Measurements from ENCODE around the gene FOS.

FOS gene

GRCh38 chr14:75244121-75244520 lies 34.5 kb upstream of the FOS start:
- H3K4me3 ChIP-seq (ENCODE audit: low read length): no peak overlapping the region
- no peak for TF ChIP-seq ZNF274 (IDR thresholded peaks at IDR 0.05; ENCODE audit: low read depth, low read length)

DNA sequence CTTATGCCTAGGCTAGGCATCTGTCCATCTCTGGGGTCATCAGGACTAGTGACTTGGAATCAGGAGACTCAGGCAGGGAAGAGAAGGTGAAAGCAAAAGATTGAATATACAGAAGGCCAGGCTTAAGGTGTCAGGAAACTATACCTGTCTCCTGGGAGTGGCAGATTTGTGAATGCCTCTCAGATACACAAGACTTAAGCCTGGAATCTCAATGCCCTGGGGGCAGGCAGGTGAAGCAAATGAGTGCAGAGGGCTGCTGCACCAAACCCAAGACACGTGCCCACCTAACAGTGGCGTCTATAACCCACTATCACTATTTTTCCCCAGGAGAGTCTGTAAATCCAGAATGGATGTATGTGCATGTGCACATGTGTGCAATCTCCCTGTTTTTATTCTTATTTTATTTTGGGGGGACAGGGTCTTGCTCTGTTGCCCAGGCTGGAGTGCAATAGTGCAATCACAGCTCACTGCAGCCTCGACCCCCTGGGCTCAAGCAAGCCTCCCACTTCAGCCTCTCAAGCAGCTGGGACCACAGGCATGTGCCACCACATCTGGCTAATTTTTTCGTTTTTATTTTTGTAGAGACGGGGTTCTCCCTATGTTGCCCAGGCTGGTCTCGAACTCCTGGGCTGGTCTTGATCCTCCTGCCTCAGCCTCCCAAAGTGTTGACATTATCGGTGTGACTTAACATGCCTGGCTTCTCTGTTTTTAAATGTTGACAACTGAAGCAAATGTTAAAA lies 31.9 kb upstream of the FOS start:
- TF ChIP-seq ZNF274 (IDR thresholded peaks at IDR 0.05; ENCODE audit: low read depth, low read length): no peak

GRCh38 chr14:75247286-75247922 lies 31.2 kb upstream of the FOS start:
- H3K4me3 ChIP-seq (ENCODE audit: low read length): no peak overlapping the region; the same call in 1 of the 2 replicates
- TF ChIP-seq ZNF274 (IDR thresholded peaks at IDR 0.05; ENCODE audit: low read depth, low read length): no peak

More for the DNA sequence above, 31.9 kb upstream of the FOS start:
- no peak overlapping the region for H3K4me3 ChIP-seq (ENCODE audit: low read length)

- no peak overlapping the region; the same call in 1 of the 2 replicates for H3K4me3 ChIP-seq (ENCODE audit: low read length)
- TF ChIP-seq ZNF274 (IDR thresholded peaks at IDR 0.05; ENCODE audit: low read depth, low read length): no peak
Measured at GRCh38 chr14:75247939-75248338, 30.7 kb upstream of the FOS start.

DNA sequence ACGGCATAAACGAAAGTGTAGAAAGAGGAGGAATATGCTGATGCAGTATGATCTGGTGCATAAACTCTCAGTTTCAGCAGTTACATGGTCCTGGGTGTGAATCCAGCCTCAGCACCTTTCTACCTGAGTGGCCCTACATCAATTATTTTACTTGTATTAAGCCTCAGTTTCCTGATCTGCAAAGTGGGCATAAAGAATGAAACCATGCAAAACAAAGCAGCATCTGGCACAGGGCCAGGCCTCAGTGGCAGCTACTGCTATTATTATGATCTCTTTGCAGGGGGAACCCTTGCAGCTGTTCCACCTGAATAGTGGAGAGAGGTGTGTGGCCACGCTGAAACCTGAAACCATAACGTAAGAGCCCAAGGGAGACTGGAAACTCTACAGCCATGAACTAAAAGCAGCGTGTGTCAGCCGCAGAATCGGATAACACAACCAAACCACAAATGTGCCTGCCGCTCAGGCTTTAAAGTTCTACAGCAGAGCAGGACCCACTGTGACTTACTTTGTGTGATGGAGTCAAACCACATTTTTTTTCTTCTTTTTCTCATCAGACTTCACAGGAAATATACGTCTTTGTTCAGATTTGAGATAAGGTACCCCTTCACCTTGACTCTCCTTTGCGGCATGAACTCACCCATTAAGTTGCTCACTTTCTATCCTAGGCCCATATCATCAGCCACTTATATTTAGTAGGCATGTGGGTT lies 29.2 kb upstream of the FOS start:
- peak overlapping the region; percentile 15; the same call in 1 of the 2 replicates for H3K4me3 ChIP-seq (ENCODE audit: low read length)
- TF ChIP-seq ZNF274 (IDR thresholded peaks at IDR 0.05; ENCODE audit: low read depth, low read length): no peak

GRCh38 chr14:75249958-75250336 lies 28.7 kb upstream of the FOS start:
- H3K4me3 ChIP-seq (ENCODE audit: low read length): no peak overlapping the region
- TF ChIP-seq ZNF274 (IDR thresholded peaks at IDR 0.05; ENCODE audit: low read depth, low read length): no peak

DNA sequence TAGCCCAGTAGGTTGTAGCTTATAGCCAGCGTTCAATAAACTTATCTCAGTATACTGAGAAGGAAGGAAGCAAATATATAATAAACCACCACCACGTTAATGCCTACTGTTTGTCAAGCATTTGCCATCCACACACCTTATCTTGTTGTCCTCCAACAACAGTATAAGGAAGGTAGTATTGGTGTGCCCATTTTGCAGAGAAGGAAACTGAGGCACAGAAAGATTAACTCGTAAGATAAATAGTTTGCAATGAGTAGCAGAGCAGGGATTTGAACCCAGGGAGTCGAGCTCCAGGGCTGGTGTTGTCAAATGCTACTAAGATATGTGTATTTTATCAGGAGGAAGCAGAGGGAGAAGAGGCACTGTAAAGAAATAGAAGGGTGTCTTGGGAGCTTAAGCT lies 27.8 kb upstream of the FOS start:
- H3K4me3 ChIP-seq (ENCODE audit: low read length): no peak overlapping the region
- TF ChIP-seq ZNF274 (IDR thresholded peaks at IDR 0.05; ENCODE audit: low read depth, low read length): no peak

DNA sequence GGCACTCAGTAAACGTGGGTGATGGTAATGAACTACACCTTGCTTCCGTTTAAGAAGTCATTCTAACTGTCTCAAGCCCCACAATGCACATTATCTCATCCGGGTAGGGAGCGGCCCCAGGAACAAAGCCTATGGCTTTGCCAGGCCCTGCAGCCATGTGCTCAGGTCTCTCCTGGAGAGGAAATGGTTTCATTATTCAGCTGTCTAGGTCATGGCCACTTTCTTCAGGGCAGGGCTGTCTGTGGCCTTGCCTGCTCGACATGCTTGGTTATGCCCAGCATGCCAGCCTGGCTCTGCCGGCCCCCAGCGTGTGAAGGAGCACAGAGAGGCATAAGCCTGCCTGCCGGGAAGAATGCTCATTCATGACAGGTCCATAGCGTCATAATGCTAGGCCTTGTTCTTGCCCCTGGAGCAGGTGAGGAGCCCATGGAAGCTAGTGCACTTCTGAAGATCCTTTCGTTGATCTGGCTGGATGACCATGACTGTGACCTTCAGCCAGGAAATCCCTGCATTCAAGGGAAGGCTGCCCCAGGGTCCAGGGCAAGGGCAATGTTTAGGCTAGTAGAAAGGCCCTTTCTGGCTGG lies 26.3 kb upstream of the FOS start:
- H3K4me3 ChIP-seq (ENCODE audit: low read length): no peak overlapping the region
- TF ChIP-seq ZNF274 (IDR thresholded peaks at IDR 0.05; ENCODE audit: low read depth, low read length): no peak

GRCh38 chr14:75254381-75254822 lies 24.2 kb upstream of the FOS start:
- TF ChIP-seq ZNF274 (IDR thresholded peaks at IDR 0.05; ENCODE audit: low read depth, low read length): no peak
- H3K4me3 ChIP-seq (ENCODE audit: low read length): no peak overlapping the region

GRCh38 chr14:75254901-75255584 lies 23.6 kb upstream of the FOS start:
- no peak for TF ChIP-seq ZNF274 (IDR thresholded peaks at IDR 0.05; ENCODE audit: low read depth, low read length)
- no peak overlapping the region for H3K4me3 ChIP-seq (ENCODE audit: low read length)

GRCh38 chr14:75258079-75258802 lies 20.4 kb upstream of the FOS start:
- no peak for TF ChIP-seq ZNF274 (IDR thresholded peaks at IDR 0.05; ENCODE audit: low read depth, low read length)

GRCh38 chr14:75258803-75259509 lies 19.7 kb upstream of the FOS start:
- TF ChIP-seq ZNF274 (IDR thresholded peaks at IDR 0.05; ENCODE audit: low read depth, low read length): no peak
- peak overlapping the region; percentile 55; the same call in 1 of the 2 replicates for H3K4me3 ChIP-seq (ENCODE audit: low read length)

More at GRCh38 chr14:75258079-75258802, 20.4 kb upstream of the FOS start:
- H3K4me3 ChIP-seq (ENCODE audit: low read length): peak overlapping the region; percentile 55; the same call in 1 of the 2 replicates

DNA sequence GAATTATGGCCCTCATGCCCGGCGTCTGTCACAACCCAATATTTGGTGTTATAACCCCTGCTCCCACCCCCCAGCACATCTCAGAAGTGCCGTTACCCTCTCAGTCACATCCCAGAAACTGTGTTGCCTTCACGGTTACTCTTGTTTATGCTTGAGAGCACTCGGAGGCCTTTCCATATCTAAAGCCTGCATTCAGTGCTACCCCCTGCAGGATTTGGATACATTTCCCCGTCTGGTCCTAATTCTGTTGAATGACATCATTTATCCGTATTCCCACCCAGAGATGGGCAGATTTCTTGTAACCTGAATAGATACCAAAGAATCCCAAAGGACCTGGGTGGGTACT lies 19.1 kb upstream of the FOS start:
- TF ChIP-seq ZNF274 (IDR thresholded peaks at IDR 0.05; ENCODE audit: low read depth, low read length): no peak
- H3K4me3 ChIP-seq (ENCODE audit: low read length): peak overlapping the region; percentile 55; the same call in 1 of the 2 replicates

Measured in GM08714 (cell line).